GM23338 (cell line): ENCODE measurements around the gene SV2C. TPM values are rescaled to one million over a fixed set of nuclear protein-coding genes. Genes with fewer than 3 reads are reported as not detected.

Experiments
- ATAC-seq: fragments of 200-7000 bp; cut with Tn5 transposase; 3 replicates; pipeline ENCODE4 v1.9.1; 2020
- DNase-seq: peaks from one replicate; pipeline ENCODE4 v3.0.0-alpha.2; 2015; ENCODE audit warnings: low spot score
- H2AFZ ChIP-seq: fragments of 200-600 bp; sonication (generic); 2 replicates; pipeline ENCODE4 v1.8.0; 2016; ENCODE audit warnings: antibody characterized with exemption, mild to moderate bottlenecking, moderate library complexity
- H3F3A ChIP-seq: fragments of 200-600 bp; sonication (generic); replicated peaks from 2 replicates; pipeline ENCODE4 v1.8.0; 2017; ENCODE audit warnings: antibody characterized with exemption, mixed run types, low read depth
- H3K27ac ChIP-seq: fragments of 200-600 bp; sonication (generic); 2 replicates; pipeline ENCODE4 v1.6.1; 2016; ENCODE audit warnings: low read depth
- H3K27me3 ChIP-seq: fragments of 200-600 bp; sonication (generic); 2 replicates; pipeline ENCODE4 v1.8.0; 2016; ENCODE audit warnings: mild to moderate bottlenecking, mixed run types, moderate library complexity; ENCODE audit not compliant: insufficient read depth
- H3K36me3 ChIP-seq: fragments of 200-600 bp; sonication (generic); 2 replicates; pipeline ENCODE4 v1.8.0; 2016; ENCODE audit warnings: mild to moderate bottlenecking; ENCODE audit not compliant: insufficient read depth
- H3K4me1 ChIP-seq: fragments of 200-600 bp; sonication (generic); 2 replicates; pipeline ENCODE4 v1.8.0; 2016; ENCODE audit warnings: mild to moderate bottlenecking, moderate library complexity; ENCODE audit not compliant: insufficient read depth
- H3K4me2 ChIP-seq: fragments of 200-600 bp; sonication (generic); 2 replicates; pipeline ENCODE4 v1.7.1; 2017; ENCODE audit warnings: mixed run types
- H3K4me3 ChIP-seq: fragments of 200-600 bp; sonication (generic); 2 replicates; pipeline ENCODE4 v1.6.1; 2016; ENCODE audit warnings: mixed run types
- H3K79me2 ChIP-seq: fragments of 200-600 bp; sonication (generic); replicated peaks from 2 replicates; pipeline ENCODE4 v1.8.0; 2017; ENCODE audit warnings: mild to moderate bottlenecking; ENCODE audit not compliant: insufficient read depth
- H3K9me2 ChIP-seq: fragments of 200-600 bp; sonication (generic); 2 replicates; pipeline ENCODE4 v1.8.0; 2017; ENCODE audit not compliant: insufficient read depth
- H4K20me1 ChIP-seq: fragments of 200-600 bp; sonication (generic); replicated peaks from 2 replicates; pipeline ENCODE4 v1.8.0; 2017; ENCODE audit warnings: mild to moderate bottlenecking; ENCODE audit not compliant: insufficient read depth
- H3K27ac Mint-ChIP-seq: 2 replicates; pipeline ENCODE4 v1.8.0; 2020; ENCODE audit warnings: inconsistent platforms, mild to moderate bottlenecking, moderate library complexity, mixed read lengths
- H3K27me3 Mint-ChIP-seq: 3 replicates; pipeline ENCODE4 v1.8.0; 2022; ENCODE audit warnings: low read depth, mild to moderate bottlenecking, moderate library complexity, mixed read lengths, inconsistent platforms; ENCODE audit not compliant: insufficient read depth, poor library complexity
- H3K36me3 Mint-ChIP-seq: 3 replicates; pipeline ENCODE4 v1.8.0; 2021; ENCODE audit warnings: low read depth, mild to moderate bottlenecking, inconsistent platforms, moderate library complexity, mixed read lengths
- H3K4me1 Mint-ChIP-seq: 3 replicates; pipeline ENCODE4 v1.8.0; 2020; ENCODE audit warnings: mild to moderate bottlenecking, inconsistent platforms, mixed read lengths
- H3K4me3 Mint-ChIP-seq: 3 replicates; pipeline ENCODE4 v1.8.0; 2021; ENCODE audit warnings: moderate library complexity, mild to moderate bottlenecking, inconsistent platforms, mixed read lengths
- H3K9me3 Mint-ChIP-seq: 3 replicates; pipeline ENCODE4 v1.8.0; 2020; ENCODE audit warnings: moderate library complexity, mild to moderate bottlenecking, inconsistent platforms, mixed read lengths
- EZH2 ChIP-seq: fragments of 200-600 bp; sonication (generic); IDR thresholded peaks from one replicate; pipeline ENCODE4 v1.8.0; 2017; ENCODE audit warnings: antibody characterized with exemption, mild to moderate bottlenecking, low read depth; ENCODE audit not compliant: unreplicated experiment
- EZH2phosphoT487 ChIP-seq: fragments of 200-600 bp; sonication (generic); IDR thresholded peaks from one replicate; pipeline ENCODE4 v1.8.1; 2018; ENCODE audit warnings: antibody characterized with exemption; ENCODE audit not compliant: unreplicated experiment
- JUNB ChIP-seq: IDR thresholded peaks from one replicate; pipeline ENCODE4 v1.6.1; 2016; ENCODE audit warnings: antibody characterized with exemption; ENCODE audit not compliant: unreplicated experiment
- POLR2AphosphoS5 ChIP-seq: IDR thresholded peaks from 2 replicates; pipeline ENCODE4 v1.6.1; 2016; ENCODE audit warnings: antibody characterized with exemption, low read depth
- ZNF114 ChIP-seq: fragments of 250-450 bp; sonication (Bioruptor Pico); IDR thresholded peaks from 2 replicates; pipeline ENCODE4 v1.5.0; 2020; ENCODE audit warnings: mild to moderate bottlenecking, moderate library complexity
- polyA plus RNA-seq: library from polyadenylated mRNA; unstranded; fragments of >200 nt; fragmentation: Nextera tagmentation; extraction: Ambion mirVana; gene quantifications from 2 replicates; pipeline ENCODE4 v1.2.1, GENCODE V29; 2016
- total RNA-seq: library from RNA; depleted of rRNA; stranded (reverse); fragments of >200 nt; shearing (Covaris generic); gene quantifications from 2 replicates; pipeline ENCODE4 v1.2.3, GENCODE V29; 2014
- TF ChIP-seq, protein P1 (sequence below), 2 experiments: fragments of 200-600 bp in 1 of 2; sonication (generic) in 1 of 2; conservative IDR thresholded peaks; 2 replicates each; pipeline versions ENCODE4 v1.5.1 to v1.6.1; 2016 to 2017; ENCODE audit warnings: antibody characterized with exemption in 2 of 2, low read depth in 2 of 2, mild to moderate bottlenecking in 2 of 2, moderate library complexity in 1 of 2
- TF ChIP-seq, protein P2 (sequence below): IDR thresholded peaks from one replicate; pipeline ENCODE4 v1.6.1; 2018; ENCODE audit warnings: antibody characterized with exemption; ENCODE audit not compliant: unreplicated experiment

The SV2C gene
- total and polyA plus RNA-seq, 2 experiments from 2014 or later = 0.05 to 0.07 TPM

DNA sequence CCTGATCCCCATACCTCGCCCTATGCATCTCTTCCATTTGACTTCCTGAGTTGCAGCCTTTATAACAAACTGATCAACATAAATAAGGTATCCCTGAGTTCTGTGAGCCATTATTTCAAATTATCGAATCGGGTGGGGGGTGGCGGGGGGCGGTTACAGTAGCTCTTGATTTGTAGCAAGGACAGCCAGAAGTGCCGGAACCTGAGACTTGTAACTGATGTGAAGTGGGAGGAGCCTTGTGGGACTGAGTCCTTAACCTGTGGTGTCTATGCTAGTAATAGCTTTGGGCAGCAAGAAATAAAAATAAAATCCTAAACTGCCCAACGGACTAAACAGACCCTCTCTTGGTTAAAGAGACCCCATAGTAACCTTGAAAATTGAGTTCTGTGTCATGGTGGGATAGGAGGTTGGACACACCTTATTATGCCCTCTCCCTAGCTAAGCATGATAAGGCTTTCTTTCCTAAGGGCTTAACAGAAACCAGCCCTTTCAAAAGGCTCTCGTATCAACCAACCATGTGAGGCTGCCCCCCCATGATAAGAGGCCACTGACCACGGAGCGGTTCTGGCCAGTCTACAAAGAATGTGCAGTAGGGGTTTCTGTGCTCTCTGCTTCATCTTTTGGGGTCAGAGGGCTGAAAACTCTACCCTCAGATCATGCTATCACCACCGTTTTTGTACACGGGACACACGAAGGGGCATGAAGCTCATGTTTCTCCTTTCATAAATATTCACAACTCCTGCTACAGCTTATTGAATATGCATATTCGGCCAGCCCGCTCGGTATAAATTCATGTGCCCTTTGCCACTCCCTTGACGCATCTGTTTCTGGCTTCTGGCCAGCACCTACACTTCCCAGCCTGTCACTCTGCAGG, 280.4 kb downstream of the SV2C start (continued):
- TF ChIP-seq, protein P1, sequence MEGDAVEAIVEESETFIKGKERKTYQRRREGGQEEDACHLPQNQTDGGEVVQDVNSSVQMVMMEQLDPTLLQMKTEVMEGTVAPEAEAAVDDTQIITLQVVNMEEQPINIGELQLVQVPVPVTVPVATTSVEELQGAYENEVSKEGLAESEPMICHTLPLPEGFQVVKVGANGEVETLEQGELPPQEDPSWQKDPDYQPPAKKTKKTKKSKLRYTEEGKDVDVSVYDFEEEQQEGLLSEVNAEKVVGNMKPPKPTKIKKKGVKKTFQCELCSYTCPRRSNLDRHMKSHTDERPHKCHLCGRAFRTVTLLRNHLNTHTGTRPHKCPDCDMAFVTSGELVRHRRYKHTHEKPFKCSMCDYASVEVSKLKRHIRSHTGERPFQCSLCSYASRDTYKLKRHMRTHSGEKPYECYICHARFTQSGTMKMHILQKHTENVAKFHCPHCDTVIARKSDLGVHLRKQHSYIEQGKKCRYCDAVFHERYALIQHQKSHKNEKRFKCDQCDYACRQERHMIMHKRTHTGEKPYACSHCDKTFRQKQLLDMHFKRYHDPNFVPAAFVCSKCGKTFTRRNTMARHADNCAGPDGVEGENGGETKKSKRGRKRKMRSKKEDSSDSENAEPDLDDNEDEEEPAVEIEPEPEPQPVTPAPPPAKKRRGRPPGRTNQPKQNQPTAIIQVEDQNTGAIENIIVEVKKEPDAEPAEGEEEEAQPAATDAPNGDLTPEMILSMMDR (conservative IDR thresholded peaks at IDR 0.05; ENCODE audit: low read depth in 2 of 2) = no peak

DNA sequence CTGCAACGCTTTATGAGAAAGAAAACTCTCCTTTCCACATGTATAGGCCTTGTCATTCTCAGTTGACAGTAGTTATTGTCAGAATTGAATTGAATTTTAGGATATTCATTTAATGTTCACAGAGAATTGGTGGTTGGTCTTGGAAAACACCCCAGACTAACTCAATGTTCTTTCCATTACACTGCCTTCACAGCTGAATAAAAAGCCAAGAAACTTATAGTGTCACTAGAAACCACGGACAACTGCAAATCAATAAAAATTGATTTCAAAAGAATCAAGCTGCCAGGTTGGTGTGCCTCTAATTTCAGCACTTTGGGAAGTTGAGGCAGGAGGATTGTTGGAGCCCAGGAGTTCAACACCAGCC, 281.0 kb downstream of the SV2C start:
- Histone ChIP-seq H3K9me2 (peaks cover 11% of the 10 kb centered on the region; the same call in 1 of the 2 replicates), H3F3A (no peaks in the 10 kb centered on the region), H3K36me3 (no peaks in the 10 kb centered on the region), H3K79me2 (no peaks in the 10 kb centered on the region), H2AFZ (no peak overlapping the region), H3K4me3 (no peak overlapping the region), H3K27ac (no peak overlapping the region), H3K27me3 (no peaks in the 10 kb centered on the region), H4K20me1 (no peaks in the 10 kb centered on the region), H3K4me2 (no peak overlapping the region), H3K4me1 (no peaks in the 10 kb centered on the region)
- no peak for DNase-seq
- Mint-ChIP-seq H3K4me3 (no peak overlapping the region), H3K27me3 (peaks cover 8% of the 10 kb centered on the region), H3K27ac (no peak overlapping the region), H3K36me3 (no peaks in the 10 kb centered on the region), H3K4me1 (peaks cover 8% of the 10 kb centered on the region; the same call in 2 of the 3 replicates), H3K9me3 (no peaks in the 10 kb centered on the region)
- ATAC-seq = no peak
- no peak for TF ChIP-seq POLR2AphosphoS5
- no peak for TF ChIP-seq ZNF114 (CRISPR knock-in tag)
- TF ChIP-seq, protein P2, sequence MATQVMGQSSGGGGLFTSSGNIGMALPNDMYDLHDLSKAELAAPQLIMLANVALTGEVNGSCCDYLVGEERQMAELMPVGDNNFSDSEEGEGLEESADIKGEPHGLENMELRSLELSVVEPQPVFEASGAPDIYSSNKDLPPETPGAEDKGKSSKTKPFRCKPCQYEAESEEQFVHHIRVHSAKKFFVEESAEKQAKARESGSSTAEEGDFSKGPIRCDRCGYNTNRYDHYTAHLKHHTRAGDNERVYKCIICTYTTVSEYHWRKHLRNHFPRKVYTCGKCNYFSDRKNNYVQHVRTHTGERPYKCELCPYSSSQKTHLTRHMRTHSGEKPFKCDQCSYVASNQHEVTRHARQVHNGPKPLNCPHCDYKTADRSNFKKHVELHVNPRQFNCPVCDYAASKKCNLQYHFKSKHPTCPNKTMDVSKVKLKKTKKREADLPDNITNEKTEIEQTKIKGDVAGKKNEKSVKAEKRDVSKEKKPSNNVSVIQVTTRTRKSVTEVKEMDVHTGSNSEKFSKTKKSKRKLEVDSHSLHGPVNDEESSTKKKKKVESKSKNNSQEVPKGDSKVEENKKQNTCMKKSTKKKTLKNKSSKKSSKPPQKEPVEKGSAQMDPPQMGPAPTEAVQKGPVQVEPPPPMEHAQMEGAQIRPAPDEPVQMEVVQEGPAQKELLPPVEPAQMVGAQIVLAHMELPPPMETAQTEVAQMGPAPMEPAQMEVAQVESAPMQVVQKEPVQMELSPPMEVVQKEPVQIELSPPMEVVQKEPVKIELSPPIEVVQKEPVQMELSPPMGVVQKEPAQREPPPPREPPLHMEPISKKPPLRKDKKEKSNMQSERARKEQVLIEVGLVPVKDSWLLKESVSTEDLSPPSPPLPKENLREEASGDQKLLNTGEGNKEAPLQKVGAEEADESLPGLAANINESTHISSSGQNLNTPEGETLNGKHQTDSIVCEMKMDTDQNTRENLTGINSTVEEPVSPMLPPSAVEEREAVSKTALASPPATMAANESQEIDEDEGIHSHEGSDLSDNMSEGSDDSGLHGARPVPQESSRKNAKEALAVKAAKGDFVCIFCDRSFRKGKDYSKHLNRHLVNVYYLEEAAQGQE = no peak
- TF ChIP-seq EZH2phosphoT487 = no peak
- TF ChIP-seq EZH2 = no peak

DNA sequence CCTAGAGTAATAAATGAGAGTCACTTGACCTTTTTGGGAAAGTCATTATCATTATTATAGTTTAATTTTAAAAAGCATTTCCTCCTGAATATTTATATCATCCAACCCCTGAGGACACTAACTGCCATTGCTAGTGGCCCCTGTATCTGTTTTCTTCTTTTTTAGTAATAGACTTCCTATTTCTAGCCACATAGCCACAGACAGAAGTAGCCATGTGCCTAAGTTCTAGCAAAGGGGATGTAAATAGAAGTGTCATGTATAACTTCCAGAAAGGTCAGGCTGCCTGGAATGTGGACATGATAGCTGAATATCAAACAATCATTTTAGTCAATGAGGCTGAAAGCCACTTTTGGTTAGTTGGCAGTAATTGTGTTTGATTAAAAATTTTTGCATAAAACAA, 282.4 kb downstream of the SV2C start:
- Histone ChIP-seq H3K79me2 (no peaks in the 10 kb centered on the region), H3K4me3 (no peak overlapping the region), H4K20me1 (no peaks in the 10 kb centered on the region), H3K27me3 (no peaks in the 10 kb centered on the region), H3K4me1 (no peaks in the 10 kb centered on the region), H3K27ac (no peak overlapping the region), H3K36me3 (no peaks in the 10 kb centered on the region), H2AFZ (no peak overlapping the region), H3K9me2 (peaks cover 11% of the 10 kb centered on the region; the same call in 1 of the 2 replicates), H3F3A (no peaks in the 10 kb centered on the region), H3K4me2 (no peak overlapping the region)
- Mint-ChIP-seq H3K4me1 (peaks cover 5% of the 10 kb centered on the region; the same call in 2 of the 3 replicates), H3K27ac (no peak overlapping the region), H3K9me3 (no peaks in the 10 kb centered on the region), H3K36me3 (no peaks in the 10 kb centered on the region), H3K27me3 (peaks cover 4% of the 10 kb centered on the region), H3K4me3 (no peak overlapping the region)
- ATAC-seq (no peak), DNase-seq (no peak)
- TF ChIP-seq EZH2 (no peak), POLR2AphosphoS5 (no peak), EZH2phosphoT487 (no peak), JUNB (no peak)
- TF ChIP-seq, protein P1 (conservative IDR thresholded peaks at IDR 0.05; ENCODE audit: low read depth in 2 of 2) = no peak
